GM12878 (cell line): ENCODE measurements around the gene INF2. TPM values are rescaled to one million over a fixed set of nuclear protein-coding genes. Genes with fewer than 3 reads are reported as not detected.
A peak's percentile ranks its signal among the peaks of the same experiment; 100 is the strongest.

Experiments used
- ATAC-seq: fragments of 200-7000 bp; cut with Tn5 transposase; 3 replicates; pipeline ENCODE4 v1.9.1; 2020; ENCODE audit warnings: mild to moderate bottlenecking, moderate library complexity
- BruUV-seq: library from RNA; stranded (reverse); fragments of 400-500 nt; replicated peaks from 2 replicates; lab custom pipeline; 2021; lab: Mats Ljungman, UMichigan
- CTCF ChIA-PET: fragments of 300-600 bp; sonication (Branson Sonifier 250); formaldehyde crosslinking; extraction: SDS; loops from one replicate; lab custom pipeline; 2021; ENCODE audit warnings: inconsistent platforms; lab: Yijun Ruan, JAX
- POLR2A ChIA-PET: fragments of 350-600 bp; formaldehyde crosslinking; extraction: SDS; loops from one replicate; lab custom pipeline; 2021; ENCODE audit warnings: inconsistent platforms; lab: Charles Lee
- RAD21 ChIA-PET: fragments of 300-600 bp; sonication (Branson Sonifier 250); formaldehyde crosslinking; loops from one replicate; lab custom pipeline; 2023; ENCODE audit warnings: antibody characterized with exemption; ENCODE audit not compliant: unreplicated experiment; lab: Charles Lee
- SMC1A ChIA-PET: fragments of 300-600 bp; sonication (Branson Sonifier 250); formaldehyde crosslinking; loops from one replicate; lab custom pipeline; 2023; ENCODE audit not compliant: unreplicated experiment, uncharacterized antibody; lab: Charles Lee
- DNase-seq: peaks from one replicate; pipeline ENCODE4 v3.0.0-alpha.2; 2011; ENCODE audit warnings: low read depth, low spot score
- FAIRE-seq: peaks from 3 replicates; lab custom pipeline; 2011; peaks lifted over from hg19 to GRCh38; lab: Jason Lieb, UNC
- H2AFZ ChIP-seq: 2 replicates; pipeline ENCODE4 v1.6.0; 2011; ENCODE audit warnings: low read depth, low read length, control low read depth; ENCODE audit not compliant: control insufficient read depth
- H3K27ac ChIP-seq: 2 replicates; pipeline ENCODE4 v1.5.1; 2011; ENCODE audit warnings: control low read depth; ENCODE audit not compliant: control insufficient read depth, insufficient read depth
- H3K27me3 ChIP-seq, 2 experiments: replicated peaks in 1 of 2; 2 replicates each; pipeline versions ENCODE4 v1.6.0 to v1.6.1; 2011; ENCODE audit warnings: low read length in 1 of 2; ENCODE audit not compliant: control insufficient read depth in 2 of 2, insufficient read depth in 2 of 2
- H3K36me3 ChIP-seq, 2 experiments: 2 replicates each; pipeline ENCODE4 v1.5.1; 2011; ENCODE audit warnings: low read length in 1 of 2; ENCODE audit not compliant: control insufficient read depth in 2 of 2, insufficient read depth in 2 of 2
- H3K4me1 ChIP-seq: 2 replicates; pipeline ENCODE4 v1.6.1; 2011; ENCODE audit warnings: mild to moderate bottlenecking, low read length, moderate library complexity, mixed read lengths; ENCODE audit not compliant: control insufficient read depth, insufficient read depth
- H3K4me2 ChIP-seq: 2 replicates; pipeline ENCODE4 v1.6.0; 2011; ENCODE audit warnings: control low read depth; ENCODE audit not compliant: control insufficient read depth, insufficient read depth
- H3K4me3 ChIP-seq: fragments of 200-600 bp; sonication (generic); 2 replicates; pipeline ENCODE4 v1.5.1; 2016
- H3K79me2 ChIP-seq: 2 replicates; pipeline ENCODE4 v1.6.0; 2011; ENCODE audit warnings: low read length; ENCODE audit not compliant: control insufficient read depth, insufficient read depth
- H3K9ac ChIP-seq: 2 replicates; pipeline ENCODE4 v1.8.0; 2011; ENCODE audit warnings: low read length, control low read depth, mixed read lengths; ENCODE audit not compliant: control insufficient read depth, insufficient read depth
- H3K9me3 ChIP-seq: replicated peaks from 3 replicates; pipeline ENCODE4 v1.5.1; 2011; ENCODE audit warnings: mild to moderate bottlenecking, low read length; ENCODE audit not compliant: control insufficient read depth, insufficient read depth
- H4K20me1 ChIP-seq: 2 replicates; pipeline ENCODE4 v1.6.0; 2011; ENCODE audit not compliant: control insufficient read depth, insufficient read depth
- BRCA1 ChIP-seq: IDR thresholded peaks from 2 replicates; pipeline ENCODE4 v1.6.1; 2011; ENCODE audit warnings: low read depth, low read length, improper control_type of control experiment
- CUX1 ChIP-seq: IDR thresholded peaks from 2 replicates; pipeline ENCODE4 v1.6.1; 2012; ENCODE audit warnings: improper control_type of control experiment, low read depth, low read length; ENCODE audit not compliant: insufficient replicate concordance
- EED ChIP-seq: sonication (generic); IDR thresholded peaks from 2 replicates; pipeline ENCODE4 v1.6.1; 2016; ENCODE audit warnings: antibody characterized with exemption, low read depth
- KAT2A ChIP-seq: conservative IDR thresholded peaks from 2 replicates; pipeline ENCODE4 v1.6.1; 2011; ENCODE audit warnings: low read depth, low read length; ENCODE audit not compliant: control insufficient read depth
- KLF5 ChIP-seq: fragments of 450-650 bp; IDR thresholded peaks from 2 replicates; pipeline ENCODE4 v1.6.1; 2014; ENCODE audit warnings: mild to moderate bottlenecking; ENCODE audit not compliant: partially characterized antibody
- ZNF24 ChIP-seq: fragments of 450-650 bp; IDR thresholded peaks from 2 replicates; pipeline ENCODE4 v1.6.1; 2017; ENCODE audit warnings: antibody characterized with exemption, mild to moderate bottlenecking
- ZNF592 ChIP-seq: fragments of 450-650 bp; IDR thresholded peaks from 2 replicates; pipeline ENCODE4 v1.6.1; 2017; ENCODE audit warnings: mild to moderate bottlenecking, moderate library complexity
- WGBS: methylation state at CpG from one replicate; pipeline ENCODE4 v1.1.6; 2016; ENCODE audit warnings: low lambda C conversion rate; ENCODE audit not compliant: insufficient replicate concordance, insufficient coverage; ENCODE audit errors: missing lambda C conversion rate; 5-methylcytosine and 5-hydroxymethylcytosine counted together
- in situ Hi-C: fragments of 300-500 bp; cut with MboI; formaldehyde crosslinking; loops from 9 replicates; pipeline ENCODE4 v1.14.3; 2018; ENCODE audit warnings: mixed read lengths
- intact Hi-C: fragments of 100-400 bp; cut with micrococcal nuclease; formaldehyde crosslinking; loops from one replicate; pipeline ENCODE4 v1.14.2; 2022; ENCODE audit not compliant: unreplicated experiment
- polyA plus RNA-seq, 11 experiments: library from polyadenylated mRNA; depleted of rRNA in 4 of 11; unstranded in 6 of 11; stranded (reverse) in 5 of 11; fragments of >200 nt; fragmentation: Nextera tagmentation in 4 of 11; fragmentation: Illumina TruSeq in 1 of 11; extraction: Ambion mirVana in 4 of 11; extraction: Trizol in 1 of 11; gene quantifications; 1 replicate in 1 of 11; 2 replicates in 10 of 11; pipeline versions ENCODE4 v1.2.1 to v1.2.3, GENCODE V29; 2011 to 2016; ENCODE audit warnings: inconsistent platforms in 2 of 11, missing spikeins in 2 of 11, low read depth in 1 of 11
- total RNA-seq, 4 experiments: library from RNA; depleted of rRNA in 3 of 4; stranded (reverse); fragments of >200 nt in 3 of 4; fragmentation: Illumina TruSeq in 1 of 4; extraction: Trizol in 1 of 4; gene quantifications; 2 replicates each; pipeline versions ENCODE4 v1.2.1 to v1.2.3, GENCODE V29; 2013 to 2021

Gene INF2
- total and polyA plus RNA-seq, 10 of the 15 experiments (the other 5 are each of a cell fraction or from before 2014, with no cell fraction given), result 0.72 to 43.2 (median 8.3) TPM

GRCh38 chr14:104693482-104694431, 4.3 kb downstream of the INF2 start:
- DNase-seq, result no peak
- Histone ChIP-seq H2AFZ (no peak overlapping the region), H4K20me1 (no peaks in the 10 kb centered on the region; the same call in 1 of the 2 replicates), H3K4me3 (no peak overlapping the region), H3K27me3 (no peaks in the 10 kb centered on the region), H3K27ac (no peak overlapping the region), H3K9me3 (no peaks in the 10 kb centered on the region), H3K79me2 (peaks cover 31% of the 10 kb centered on the region), H3K4me1 (peaks cover 26% of the 10 kb centered on the region), H3K9ac (no peak overlapping the region), H3K36me3 (peaks cover 0 to 2% of the 10 kb centered on the region in 2 experiments; a peak in 2 of 4 replicates), H3K4me2 (0 out of 2 replicates have a peak overlapping the region, but pooled peaks have one; percentile 9)
- ChIA-PET RAD21 (no interaction called here), POLR2A (no interaction called here), CTCF (interaction anchor here (2.1 kb wide), 1 partner anchor 28 kb away, joined by 4 read pairs; no protein-coding TSS in a partner anchor), SMC1A (no interaction called here)
- in situ Hi-C loops, result no loop called here
- ATAC-seq, result no peak
- BruUV-seq, result no TSS peak
- no peak for FAIRE-seq
- no peak for TF ChIP-seq EED
- no peak for TF ChIP-seq BRCA1
- TF ChIP-seq ZNF592, result no peak
- no peak for TF ChIP-seq ZNF24
- TF ChIP-seq KAT2A, result no peak
- TF ChIP-seq CUX1, result no peak
- TF ChIP-seq KLF5, result no peak
- intact Hi-C loops, result no loop called here
- 88% methylated on average over 25 of the region's 26 CpGs for WGBS
